Activated naive CD8-positive, alpha-beta T cell treated with anti-CD3 and anti-CD28 coated beads, Interleukin-2, amount 10 ng/mL, durations not matched to agents 7 days and 5 days (primary cell): ENCODE measurements around the gene RHOV. TPM values are rescaled to one million over a fixed set of nuclear protein-coding genes. Genes with fewer than 3 reads are reported as not detected.

Source experiments
- ATAC-seq: fragments of 150-1000 bp; cut with Tn5 transposase; one replicate; pipeline ENCODE4 v1.10.0; 2021; ENCODE audit warnings: low read depth, moderate library complexity
- POLR2A ChIA-PET: fragments of 350-600 bp; sonication (Branson Sonifier 250); formaldehyde crosslinking; loops from one replicate; lab custom pipeline; 2021; ENCODE audit warnings: antibody characterized with exemption; lab: Charles Lee
- DNase-seq: peaks from one replicate; pipeline ENCODE4 v3.0.0; 2021
- H3K27ac Mint-ChIP-seq: one replicate; pipeline ENCODE4 v1.8.0; 2022; ENCODE audit warnings: mild to moderate bottlenecking, mixed read lengths
- H3K27me3 Mint-ChIP-seq: one replicate; pipeline ENCODE4 v1.8.0; 2022; ENCODE audit warnings: mild to moderate bottlenecking, moderate library complexity, mixed read lengths
- H3K36me3 Mint-ChIP-seq: one replicate; pipeline ENCODE4 v1.8.0; 2021; ENCODE audit warnings: mild to moderate bottlenecking, mixed read lengths
- H3K4me1 Mint-ChIP-seq: one replicate; pipeline ENCODE4 v1.8.0; 2021; ENCODE audit warnings: mixed read lengths
- H3K4me3 Mint-ChIP-seq: one replicate; pipeline ENCODE4 v1.8.0; 2022; ENCODE audit warnings: mild to moderate bottlenecking, moderate library complexity, mixed read lengths
- H3K9me3 Mint-ChIP-seq: one replicate; pipeline ENCODE4 v1.8.0; 2021; ENCODE audit warnings: mixed read lengths
- total RNA-seq, 2 experiments: library from RNA; stranded (reverse); gene quantifications; one replicate each; pipeline ENCODE4 v1.2.3, GENCODE V29; 2021

The RHOV gene
- total RNA-seq, 2 experiments from 2014 or later = not detected

- H3K27me3 Mint-ChIP-seq = no peaks in the 10 kb centered on the region
- H3K4me3 Mint-ChIP-seq = no peak overlapping the region
- peaks cover 29% of the 10 kb centered on the region for H3K4me1 Mint-ChIP-seq
- H3K27ac Mint-ChIP-seq = no peak overlapping the region
- ATAC-seq (no peak), DNase-seq (no peak)
- POLR2A ChIA-PET = interaction anchor here (0.5 kb wide), 1 partner anchor 873 kb away, joined by 3 read pairs; no protein-coding TSS in a partner anchor
- H3K9me3 Mint-ChIP-seq = no peaks in the 10 kb centered on the region
- peaks cover 28% of the 10 kb centered on the region for H3K36me3 Mint-ChIP-seq
Observed at GRCh38 chr15:40899536-40900207, 25.6 kb upstream of the RHOV start.

- POLR2A ChIA-PET = interaction anchor here (0.6 to 2.4 kb wide), 19 partner anchors 8 to 1540 kb away, joined by 3 to 41 read pairs (median 4); partner anchors contain the start of genes CCDC32, CHAC1, CHP1 and EXD1
- Mint-ChIP-seq H3K4me1 (peaks cover 25% of the 10 kb centered on the region), H3K9me3 (no peaks in the 10 kb centered on the region), H3K27me3 (peaks cover 6% of the 10 kb centered on the region), H3K27ac (peak overlapping the region; percentile 99), H3K36me3 (peaks cover 18% of the 10 kb centered on the region), H3K4me3 (peak overlapping the region; percentile 98)
- ATAC-seq = peak; percentile 46
- DNase-seq = peak; percentile 69
Observed at GRCh38 chr15:40894681-40895448, 20.8 kb upstream of the RHOV start.

- DNase-seq (peak; percentile 99), ATAC-seq (peak; percentile 99)
- Mint-ChIP-seq H3K4me3 (peak within 1 kb of the TSS; percentile 98), H3K4me1 (peaks cover 25% of the 10 kb centered on the region), H3K36me3 (peaks cover 16% of the 10 kb centered on the region), H3K9me3 (no peaks in the 10 kb centered on the region), H3K27me3 (peaks cover 6% of the 10 kb centered on the region), H3K27ac (peak within 1 kb of the TSS; percentile 99)
- POLR2A ChIA-PET = interaction anchor here (0.5 to 2.4 kb wide), 19 partner anchors 9 to 586 kb away, joined by 3 to 41 read pairs (median 3); partner anchors contain the start of genes CHAC1, CHP1, EXD1 and GCHFR
Observed at GRCh38 chr15:40893733-40894680, 20.0 kb upstream of the RHOV start, which contains the start of gene VPS18. Gene VPS18 (plus strand): TSS chr15:40894450. CDS start chr15:40894769, 319 bp downstream.

- peaks cover 24% of the 10 kb centered on the region for H3K4me1 Mint-ChIP-seq
Observed at GRCh38 chr15:40893019-40893670, 19.1 kb upstream of the RHOV start.

DNA sequence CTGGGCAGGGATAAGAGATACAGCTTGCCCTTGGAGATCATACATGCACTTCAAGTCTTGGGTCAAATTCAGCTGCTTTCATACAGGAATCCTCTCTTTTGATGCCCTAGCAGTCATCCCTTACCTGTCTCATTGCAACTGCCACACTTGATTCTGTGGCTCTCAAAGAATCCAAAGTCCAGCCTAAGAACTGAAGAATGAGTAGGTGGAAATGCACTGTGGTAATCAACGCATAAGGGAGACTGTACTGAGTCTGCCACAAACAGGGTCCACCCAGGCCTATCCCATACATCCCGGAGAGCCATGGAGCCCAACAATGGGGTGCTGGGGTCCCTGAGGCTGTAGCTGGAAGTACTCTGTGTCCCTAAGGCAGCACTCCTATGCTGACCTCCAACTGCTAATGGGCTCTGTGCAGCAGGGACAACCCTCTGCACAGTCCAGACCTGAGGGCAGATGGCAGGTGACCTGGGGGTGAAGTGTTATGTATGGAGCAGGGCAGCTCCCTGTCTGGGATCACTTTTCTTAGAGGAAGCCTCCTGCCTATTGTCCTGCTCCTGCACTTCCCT is 18.5 kb upstream of the RHOV start:
- H3K4me3 Mint-ChIP-seq = no peak overlapping the region
- peaks cover 6% of the 10 kb centered on the region for H3K27me3 Mint-ChIP-seq
- POLR2A ChIA-PET = interaction anchor here (1.8 kb wide), 1 partner anchor 34 kb away, joined by 19 read pairs; no protein-coding TSS in a partner anchor

More at GRCh38 chr15:40893019-40893670, 19.1 kb upstream of the RHOV start:
- ATAC-seq (no peak), DNase-seq (no peak)
- POLR2A ChIA-PET = interaction anchor here (1.7 to 2.4 kb wide), 3 partner anchors 21 to 35 kb away, joined by 7 to 41 read pairs (median 19); no protein-coding TSS in a partner anchor
- H3K27me3 Mint-ChIP-seq = peaks cover 6% of the 10 kb centered on the region
- H3K36me3 Mint-ChIP-seq = peaks cover 13% of the 10 kb centered on the region
- H3K9me3 Mint-ChIP-seq = no peaks in the 10 kb centered on the region
- H3K4me3 Mint-ChIP-seq = peak overlapping the region; percentile 98
- H3K27ac Mint-ChIP-seq = peak overlapping the region; percentile 50

GRCh38 chr15:40891810-40892446 is 17.9 kb upstream of the RHOV start:
- Mint-ChIP-seq H3K27ac (no peak overlapping the region), H3K9me3 (no peaks in the 10 kb centered on the region), H3K4me1 (peaks cover 23% of the 10 kb centered on the region)

More for the DNA sequence above, 18.5 kb upstream of the RHOV start:
- H3K9me3 Mint-ChIP-seq = no peaks in the 10 kb centered on the region
- ATAC-seq (no peak), DNase-seq (no peak)
- peaks cover 23% of the 10 kb centered on the region for H3K4me1 Mint-ChIP-seq
- H3K27ac Mint-ChIP-seq = peak overlapping the region; percentile 50
- H3K36me3 Mint-ChIP-seq = peaks cover 9% of the 10 kb centered on the region

GRCh38 chr15:40891138-40891537 is 17.1 kb upstream of the RHOV start:
- H3K27ac Mint-ChIP-seq = peak overlapping the region; percentile 6
- H3K4me3 Mint-ChIP-seq = no peak overlapping the region
- ATAC-seq = no peak
- no peaks in the 10 kb centered on the region for H3K9me3 Mint-ChIP-seq
- DNase-seq = no peak
- peaks cover 9% of the 10 kb centered on the region for H3K27me3 Mint-ChIP-seq
- peaks cover 6% of the 10 kb centered on the region for H3K36me3 Mint-ChIP-seq
- peaks cover 27% of the 10 kb centered on the region for H3K4me1 Mint-ChIP-seq
- POLR2A ChIA-PET = interaction anchor here (0.6 to 1.8 kb wide), 2 partner anchors 15 to 33 kb away, joined by 3 to 19 read pairs; no protein-coding TSS in a partner anchor

More at GRCh38 chr15:40891810-40892446, 17.9 kb upstream of the RHOV start:
- Mint-ChIP-seq H3K36me3 (peaks cover 6% of the 10 kb centered on the region), H3K27me3 (peaks cover 6% of the 10 kb centered on the region), H3K4me3 (no peak overlapping the region)
- POLR2A ChIA-PET = interaction anchor here (0.6 to 1.8 kb wide), 2 partner anchors 14 to 33 kb away, joined by 3 to 19 read pairs; no protein-coding TSS in a partner anchor
- no peak for DNase-seq
- no peak for ATAC-seq

DNA sequence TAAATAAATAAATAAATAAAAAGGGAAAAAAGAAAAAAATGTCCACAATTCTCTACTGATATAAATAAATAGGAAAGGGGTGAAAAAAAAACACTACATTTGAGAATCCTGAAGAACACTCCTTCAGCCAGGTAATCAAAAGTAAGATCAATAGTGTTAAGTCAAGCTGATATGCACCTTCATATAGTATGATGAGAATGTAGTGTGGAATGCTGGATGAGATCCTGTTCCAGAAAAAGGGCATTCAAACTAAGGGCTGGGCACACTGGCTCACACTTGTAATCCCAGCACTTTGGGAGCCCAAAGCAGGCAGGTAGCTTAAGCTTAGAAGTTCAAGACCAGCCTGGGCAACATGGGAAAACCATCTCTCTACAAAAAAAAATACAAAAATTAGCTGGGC is 15.1 kb upstream of the RHOV start:
- H3K9me3 Mint-ChIP-seq = no peaks in the 10 kb centered on the region
- no peak overlapping the region for H3K4me3 Mint-ChIP-seq
- ATAC-seq = no peak
- H3K27ac Mint-ChIP-seq = no peak overlapping the region
- DNase-seq = no peak
- H3K36me3 Mint-ChIP-seq = peaks cover 2% of the 10 kb centered on the region
- peaks cover 32% of the 10 kb centered on the region for H3K4me1 Mint-ChIP-seq
- H3K27me3 Mint-ChIP-seq = peaks cover 14% of the 10 kb centered on the region
- POLR2A ChIA-PET = no interaction called here

GRCh38 chr15:40886586-40886985 is 12.6 kb upstream of the RHOV start:
- no peak overlapping the region for H3K27ac Mint-ChIP-seq
- no peak for ATAC-seq
- H3K27me3 Mint-ChIP-seq = peaks cover 7% of the 10 kb centered on the region
- H3K36me3 Mint-ChIP-seq = peaks cover 2% of the 10 kb centered on the region
- peaks cover 1% of the 10 kb centered on the region for H3K9me3 Mint-ChIP-seq
- POLR2A ChIA-PET = no interaction called here
- H3K4me1 Mint-ChIP-seq = peaks cover 20% of the 10 kb centered on the region
- no peak overlapping the region for H3K4me3 Mint-ChIP-seq
- DNase-seq = no peak

DNA sequence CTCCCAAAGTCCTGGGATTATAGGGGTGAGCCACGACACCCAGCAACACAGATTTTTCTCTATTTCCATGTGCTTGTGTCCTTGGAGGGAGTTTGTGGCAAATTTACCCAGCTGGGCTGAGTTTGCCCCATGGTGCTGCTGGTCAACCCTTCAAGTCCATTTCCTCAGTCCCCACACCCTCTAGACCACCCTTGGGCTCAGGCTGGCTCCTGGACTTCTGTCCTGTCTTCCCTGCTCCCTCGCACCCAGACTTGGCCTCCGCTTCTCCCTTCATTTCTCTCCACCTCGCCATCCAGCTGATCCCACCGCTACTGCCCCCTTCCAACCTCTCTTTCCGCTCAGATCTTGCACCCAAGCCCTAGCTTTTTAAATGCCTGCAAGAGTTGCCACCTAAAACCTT is 7.3 kb upstream of the RHOV start:
- no peak for DNase-seq
- peaks cover 16% of the 10 kb centered on the region for H3K27me3 Mint-ChIP-seq
- H3K9me3 Mint-ChIP-seq = peaks cover 1% of the 10 kb centered on the region
- H3K4me3 Mint-ChIP-seq = no peak overlapping the region
- no peak overlapping the region for H3K27ac Mint-ChIP-seq
- peaks cover 26% of the 10 kb centered on the region for H3K4me1 Mint-ChIP-seq
- H3K36me3 Mint-ChIP-seq = no peaks in the 10 kb centered on the region
- POLR2A ChIA-PET = no interaction called here
- ATAC-seq = no peak

DNA sequence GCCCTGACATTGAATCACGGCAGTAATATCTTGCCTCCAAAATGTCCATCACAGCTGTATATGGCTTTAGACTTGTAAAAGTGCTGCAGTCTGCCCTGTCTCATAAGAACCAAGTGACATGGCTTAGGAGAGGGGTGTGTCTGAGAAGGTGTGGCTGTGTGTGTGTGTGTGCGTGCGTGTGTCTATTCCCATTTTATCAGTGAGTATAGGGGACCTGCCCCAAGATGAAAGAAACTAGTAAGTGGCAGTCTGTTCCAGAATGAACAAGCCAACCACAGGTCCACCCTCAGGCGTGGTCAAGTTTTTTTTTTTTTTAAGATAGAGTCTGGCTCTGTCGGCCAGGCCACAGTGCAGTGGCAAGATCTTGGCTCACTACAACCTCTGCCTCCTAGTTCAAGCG is 5.6 kb upstream of the RHOV start:
- POLR2A ChIA-PET = no interaction called here
- H3K4me1 Mint-ChIP-seq = peaks cover 16% of the 10 kb centered on the region
- no peak overlapping the region for H3K4me3 Mint-ChIP-seq
- ATAC-seq (no peak), DNase-seq (no peak)
- H3K36me3 Mint-ChIP-seq = no peaks in the 10 kb centered on the region
- H3K27me3 Mint-ChIP-seq = peaks cover 22% of the 10 kb centered on the region
- H3K27ac Mint-ChIP-seq = no peak overlapping the region
- H3K9me3 Mint-ChIP-seq = peaks cover 1% of the 10 kb centered on the region
